Kidney glomerular epithelial cell (primary cell): Measurements from ENCODE around the gene NUDT17.
"Not testable (repeated sequence)": the region's sequence is repeated elsewhere in the genome, so short reads cannot be mapped to it uniquely, and the experiment has no call there.

Experiments
- DNase-seq: peaks from one replicate; lab custom pipeline; 2025; lab: John Stamatoyannopoulos, UW

The NUDT17 gene

GRCh38 chr1:145845514-145846161 lies at the start of gene NUDT17:
Gene NUDT17 (plus strand): TSS chr1:145845630. CDS start chr1:145845641, 11 bp downstream.
- DNase-seq = peak; percentile 58

- no peak for DNase-seq
Observed at GRCh38 chr1:145796753-145797152, 48.7 kb upstream of the NUDT17 start.

- no peak for DNase-seq
Observed at GRCh38 chr1:145799806-145800205, 45.6 kb upstream of the NUDT17 start.

- DNase-seq = no peak
Observed at GRCh38 chr1:145804235-145805045, 41.0 kb upstream of the NUDT17 start.

GRCh38 chr1:145805057-145805456 lies 40.4 kb upstream of the NUDT17 start:
- no peak for DNase-seq

- DNase-seq = no peak
Observed at GRCh38 chr1:145806408-145806807, 39.0 kb upstream of the NUDT17 start.

GRCh38 chr1:145806844-145807243 lies 38.6 kb upstream of the NUDT17 start:
- DNase-seq = no peak

- not testable (repeated sequence) for DNase-seq
Observed at GRCh38 chr1:145812977-145813810, 32.2 kb upstream of the NUDT17 start.

GRCh38 chr1:145818095-145818494 lies 27.3 kb upstream of the NUDT17 start:
- DNase-seq = peak; percentile 41

- not testable (repeated sequence) for DNase-seq
Observed at GRCh38 chr1:145822779-145823331, 22.6 kb upstream of the NUDT17 start.

GRCh38 chr1:145823565-145824498 lies 21.6 kb upstream of the NUDT17 start, which contains the start of the genes POLR3C and RNF115:
Gene POLR3C (plus strand): TSS chr1:145824200. CDS start chr1:145825777, 1,577 bp downstream.
Gene RNF115 (minus strand): TSS chr1:145824095. CDS start chr1:145823873, 222 bp downstream.
- peak; percentile 83 for DNase-seq

GRCh38 chr1:145824499-145824842 lies 21.0 kb upstream of the NUDT17 start:
- DNase-seq = peak; percentile 30

- DNase-seq = peak; percentile 1
Observed at GRCh38 chr1:145826030-145826429, 19.4 kb upstream of the NUDT17 start.

GRCh38 chr1:145827966-145828365 lies 17.5 kb upstream of the NUDT17 start:
- no peak for DNase-seq

- DNase-seq = no peak
Observed at GRCh38 chr1:145828367-145829026, 16.9 kb upstream of the NUDT17 start.

GRCh38 chr1:145830810-145831209 lies 14.6 kb upstream of the NUDT17 start:
- not testable (repeated sequence) for DNase-seq

- no peak for DNase-seq
Observed at GRCh38 chr1:145837656-145838055, 7.8 kb upstream of the NUDT17 start.

GRCh38 chr1:145843031-145843430 lies 2.4 kb upstream of the NUDT17 start:
- no peak for DNase-seq

GRCh38 chr1:145845144-145845513 lies 301 bp upstream of the NUDT17 start:
- no peak for DNase-seq

- no peak for DNase-seq
Observed at GRCh38 chr1:145846201-145846612, 777 bp downstream of the NUDT17 start.
